GM18517 (cell line): Measurements from ENCODE around the gene CGNL1.

Source experiments
- ATAC-seq: cut with Tn5 transposase; IDR thresholded peaks from one replicate; pipeline ENCODE4 v1.9.1; 2021; ENCODE audit warnings: mild to moderate bottlenecking, moderate library complexity; ENCODE audit not compliant: unreplicated experiment

Gene CGNL1

GRCh38 chr15:57563416-57563815, 187.1 kb downstream of the CGNL1 start:
- no peak for ATAC-seq

- ATAC-seq, result no peak
These were observed 189.0 kb downstream of the CGNL1 start for GRCh38 chr15:57565311-57565710.

GRCh38 chr15:57566834-57567233, 190.5 kb downstream of the CGNL1 start:
- no peak for ATAC-seq

GRCh38 chr15:57567891-57568290, 191.6 kb downstream of the CGNL1 start:
- no peak for ATAC-seq

- ATAC-seq, result no peak
These were observed 192.0 kb downstream of the CGNL1 start for GRCh38 chr15:57568299-57568698.

GRCh38 chr15:57570340-57570739, 194.0 kb downstream of the CGNL1 start:
- ATAC-seq, result no peak

GRCh38 chr15:57570994-57571393, 194.7 kb downstream of the CGNL1 start:
- ATAC-seq, result no peak

GRCh38 chr15:57571725-57572124, 195.4 kb downstream of the CGNL1 start:
- no peak for ATAC-seq

- ATAC-seq, result no peak
These were observed 196.2 kb downstream of the CGNL1 start for GRCh38 chr15:57572468-57572867.

GRCh38 chr15:57573151-57573550, 196.8 kb downstream of the CGNL1 start:
- ATAC-seq, result no peak

GRCh38 chr15:57575363-57575762, 199.1 kb downstream of the CGNL1 start:
- ATAC-seq, result no peak

- ATAC-seq, result no peak
These were observed 202.1 kb downstream of the CGNL1 start for GRCh38 chr15:57578288-57578900.

- ATAC-seq, result no peak
These were observed 204.1 kb downstream of the CGNL1 start for GRCh38 chr15:57580428-57580827.

GRCh38 chr15:57580866-57581265, 204.6 kb downstream of the CGNL1 start:
- no peak for ATAC-seq

GRCh38 chr15:57582090-57582489, 205.8 kb downstream of the CGNL1 start:
- no peak for ATAC-seq

GRCh38 chr15:57583282-57583681, 207.0 kb downstream of the CGNL1 start:
- no peak for ATAC-seq

- ATAC-seq, result no peak
These were observed 207.4 kb downstream of the CGNL1 start for GRCh38 chr15:57583720-57584119.

GRCh38 chr15:57586661-57587424, 210.5 kb downstream of the CGNL1 start:
- no peak for ATAC-seq

- no peak for ATAC-seq
These were observed 213.0 kb downstream of the CGNL1 start for GRCh38 chr15:57589281-57589680.

- ATAC-seq, result no peak
These were observed 213.4 kb downstream of the CGNL1 start for GRCh38 chr15:57589754-57590153.

- ATAC-seq, result no peak
These were observed 215.0 kb downstream of the CGNL1 start for GRCh38 chr15:57591237-57591821.

- no peak for ATAC-seq
These were observed 215.6 kb downstream of the CGNL1 start, which contains the start of gene MYZAP for GRCh38 chr15:57591822-57592367. Gene MYZAP, plus strand, starts transcription at chr15:57591904. Its CDS starts 131 bp downstream, at chr15:57592035.
